CD4-positive, alpha-beta T cell treated with Interleukin-17A for 4 hours (primary cell): ENCODE measurements around the gene DCANP1.

Source experiments
- DNase-seq: peaks from one replicate; pipeline ENCODE4 v3.0.0-alpha.2; 2020; ENCODE audit warnings: mixed read lengths

DCANP1 gene

DNA sequence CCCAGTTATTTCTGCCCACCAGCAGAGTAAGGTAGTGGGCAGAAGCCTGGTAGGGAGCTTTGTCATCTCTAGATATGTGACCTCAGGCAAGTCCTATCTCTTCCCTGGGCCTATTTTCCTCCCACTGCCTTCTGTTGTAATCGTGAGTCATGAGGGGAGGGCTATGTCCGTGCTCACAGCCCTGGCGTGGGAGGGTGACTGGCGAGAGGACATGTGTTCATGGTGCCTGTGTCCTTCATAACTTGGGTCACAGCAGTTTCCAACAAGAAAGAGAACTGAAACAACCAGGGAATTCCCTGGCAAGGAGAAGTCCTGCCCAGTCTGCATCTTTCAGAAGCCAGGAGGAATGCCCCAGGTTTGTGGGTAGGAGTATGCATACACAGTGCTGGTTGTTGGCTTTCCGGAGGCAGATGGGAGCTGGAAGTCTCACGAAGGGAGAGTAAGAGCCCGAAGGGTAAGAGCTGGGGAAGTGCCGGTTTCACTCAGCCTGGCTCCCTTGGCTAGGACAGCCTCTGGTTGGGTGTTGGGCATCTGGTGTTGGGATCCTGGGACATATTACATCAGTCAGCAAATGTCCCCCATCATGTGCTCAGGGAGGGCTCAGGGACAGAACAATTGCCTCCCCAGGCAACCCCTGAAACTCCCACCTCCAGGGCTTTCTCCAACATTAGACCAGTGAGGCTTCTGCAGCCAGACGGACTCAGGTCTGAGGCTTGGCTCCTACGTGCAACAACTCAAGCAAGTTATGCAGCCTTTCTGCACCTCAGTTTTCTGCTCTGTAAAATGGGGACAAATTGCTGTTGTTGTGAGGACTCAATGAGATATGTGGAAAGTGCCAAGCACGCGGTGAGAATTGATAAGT, 9.3 kb upstream of the DCANP1 start:
- DNase-seq: no peak

DNA sequence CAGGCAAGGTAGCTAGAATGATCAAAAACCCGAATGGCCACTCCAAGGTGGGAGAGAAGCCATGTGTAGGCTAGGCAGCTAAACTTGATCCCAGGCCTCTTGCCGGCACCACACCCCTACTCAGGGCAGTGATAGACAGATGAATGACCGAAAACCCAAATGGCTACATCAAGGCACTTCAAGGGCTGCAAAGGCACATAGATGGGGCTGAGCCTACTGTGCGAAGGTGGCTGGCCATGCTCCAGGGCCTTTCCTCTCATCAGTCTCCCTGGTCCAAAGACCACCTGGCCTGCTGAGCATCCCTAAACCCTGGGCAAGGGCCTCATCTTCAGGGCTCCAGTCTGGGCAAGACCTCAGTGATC, 8.7 kb upstream of the DCANP1 start:
- DNase-seq: no peak

DNA sequence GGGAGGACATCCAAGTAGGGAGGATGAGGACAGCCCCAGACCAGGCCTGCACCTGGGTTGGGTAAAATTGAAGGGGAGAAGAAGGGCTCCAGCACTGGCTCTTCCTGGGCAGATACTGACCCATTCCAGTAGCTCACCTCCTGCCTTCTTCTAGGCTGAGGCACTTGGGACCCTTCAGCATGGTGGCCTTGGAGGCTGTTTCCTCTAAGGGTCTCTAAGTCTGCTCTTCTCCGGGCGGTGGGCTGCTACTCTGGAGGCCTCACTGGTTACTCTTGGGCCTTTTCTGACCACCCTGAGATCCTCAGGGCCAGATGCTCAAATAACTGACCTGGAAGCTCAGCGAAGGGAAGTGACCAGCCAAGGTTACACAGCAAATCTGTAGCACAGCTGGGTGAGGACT, 7.8 kb upstream of the DCANP1 start:
- no peak for DNase-seq

DNA sequence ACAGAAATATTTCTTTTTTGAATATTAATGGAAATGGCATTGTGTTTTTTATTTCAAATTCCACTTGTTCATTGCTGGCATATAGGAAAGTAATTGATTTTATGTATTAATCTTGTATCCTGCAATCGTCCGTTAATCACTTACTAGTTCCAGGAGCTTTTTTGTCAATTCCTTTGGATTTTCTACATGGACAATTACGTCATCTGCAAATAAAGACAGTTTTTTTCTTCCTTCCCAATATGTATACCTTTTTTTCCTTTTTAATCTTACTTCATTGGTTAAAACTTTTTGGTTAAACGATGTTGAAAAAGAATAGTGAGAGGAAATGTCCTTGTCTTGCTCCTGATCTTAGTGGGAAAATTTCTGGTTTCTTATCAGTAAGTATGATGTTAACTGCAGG, 6.5 kb upstream of the DCANP1 start:
- DNase-seq: no peak

DNA sequence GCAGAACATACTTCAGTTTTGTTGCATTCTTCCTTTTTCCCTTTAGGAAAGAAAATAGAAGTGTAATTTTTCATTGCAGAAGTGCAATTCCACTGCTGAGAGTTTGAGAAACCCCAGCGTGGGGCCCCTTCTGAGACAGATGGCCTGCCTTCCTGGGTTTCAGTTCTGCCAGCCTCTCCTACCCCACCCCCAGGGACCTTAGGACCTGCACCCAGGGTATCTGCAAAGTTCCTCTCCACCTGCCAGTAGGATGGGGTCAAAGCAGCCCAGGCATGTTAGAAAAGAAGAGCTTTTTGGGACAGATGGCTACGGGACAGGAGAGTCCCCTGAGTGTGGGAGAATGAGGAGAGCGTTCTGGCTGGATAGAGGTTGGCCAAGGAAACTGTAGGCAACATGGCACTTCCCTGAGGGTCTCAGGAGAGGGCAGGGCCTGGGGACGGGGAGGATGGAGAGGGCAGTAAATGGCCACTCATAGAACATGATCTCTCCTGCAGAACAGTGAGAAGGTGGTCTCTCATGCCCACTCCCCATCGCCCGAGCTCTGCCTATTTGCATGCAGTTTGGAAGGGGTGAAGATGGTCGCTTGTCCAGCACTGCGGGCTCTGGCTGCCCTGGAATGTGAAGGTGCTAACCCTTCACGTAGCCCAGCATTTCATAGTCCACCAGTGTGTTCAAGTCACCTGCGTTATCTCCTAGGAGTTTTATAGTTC, 5.3 kb upstream of the DCANP1 start, which contains the start of gene TIFAB:
TIFAB (minus strand) TSS at position 31 of the 710 bp plus-strand sequence. CDS start 2,412 bp downstream, outside the sequence.
- DNase-seq: no peak

DNA sequence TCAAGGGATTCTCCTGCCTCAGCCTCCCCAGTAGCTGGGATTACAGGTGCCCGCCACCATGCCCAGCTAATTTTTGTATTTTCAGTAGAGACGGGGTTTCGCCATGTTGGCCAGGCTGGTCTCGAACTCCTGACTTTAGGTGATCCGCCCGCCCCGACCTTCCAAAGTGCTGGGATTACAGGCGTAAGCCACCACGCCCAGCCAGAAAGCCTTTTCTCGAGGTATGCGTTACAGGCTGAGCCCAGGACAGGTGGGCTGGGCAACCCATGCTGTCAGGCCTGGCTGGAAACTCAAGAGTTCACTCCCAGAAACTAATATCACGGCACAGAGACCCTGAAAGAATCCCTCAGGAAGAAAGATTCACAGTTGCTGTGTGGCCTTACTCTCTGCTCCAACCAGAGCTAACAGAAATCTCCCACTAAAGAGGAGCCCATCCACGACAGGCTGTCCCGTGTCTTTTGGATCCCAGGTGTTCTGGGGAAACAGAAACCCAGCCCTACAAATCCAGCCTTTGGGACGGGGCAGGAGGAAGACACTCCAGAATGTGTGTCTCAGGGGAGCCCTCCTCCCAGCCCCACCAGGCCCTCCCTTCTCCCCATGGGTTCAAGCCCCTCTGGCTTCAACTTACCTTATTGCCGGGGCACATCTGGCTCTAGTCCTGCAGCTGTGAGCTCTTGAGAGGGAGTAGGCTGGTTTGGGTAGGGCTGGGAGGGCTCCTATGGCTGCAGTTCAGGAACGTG, 4.6 kb upstream of the DCANP1 start:
- DNase-seq: no peak

DNA sequence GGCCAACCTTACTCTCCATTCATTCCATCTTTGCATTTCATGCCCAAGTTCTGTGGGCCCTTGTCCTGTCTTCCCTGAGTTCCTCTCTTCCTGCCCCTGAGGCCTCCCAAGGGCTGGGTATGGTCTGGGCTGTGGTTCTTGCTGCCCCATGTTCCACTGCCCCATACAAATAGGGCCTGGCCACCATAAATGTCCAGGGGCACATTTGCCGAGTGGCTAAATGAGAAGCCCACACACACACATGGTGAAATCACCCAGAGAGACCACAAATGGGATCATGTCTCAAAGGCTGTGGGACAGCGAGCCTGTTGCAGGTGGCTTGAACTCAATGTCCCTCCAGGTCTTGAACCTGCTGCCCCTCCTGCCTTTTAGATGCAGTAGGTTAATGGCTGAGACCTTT, 3.8 kb upstream of the DCANP1 start:
- DNase-seq: no peak

DNA sequence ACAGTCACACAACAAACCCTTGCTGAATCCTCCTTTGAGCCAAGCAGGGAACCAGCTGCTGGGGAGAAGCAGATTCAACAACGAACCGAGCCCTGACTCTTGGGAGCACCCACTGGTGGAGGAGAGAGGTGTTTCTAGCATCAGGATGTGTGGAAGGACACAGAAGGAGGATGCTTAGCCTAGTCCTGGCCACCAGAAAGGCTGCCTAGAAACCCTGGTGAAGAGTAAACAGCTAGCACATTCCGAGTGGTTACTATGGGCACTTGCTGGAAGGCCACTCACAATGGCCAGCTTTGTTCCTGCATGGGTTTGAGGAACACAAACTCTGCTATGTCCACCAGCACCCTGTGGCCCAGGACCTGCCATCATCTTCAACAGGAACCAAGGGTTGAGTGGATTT, 3.2 kb upstream of the DCANP1 start:
- no peak for DNase-seq

DNA sequence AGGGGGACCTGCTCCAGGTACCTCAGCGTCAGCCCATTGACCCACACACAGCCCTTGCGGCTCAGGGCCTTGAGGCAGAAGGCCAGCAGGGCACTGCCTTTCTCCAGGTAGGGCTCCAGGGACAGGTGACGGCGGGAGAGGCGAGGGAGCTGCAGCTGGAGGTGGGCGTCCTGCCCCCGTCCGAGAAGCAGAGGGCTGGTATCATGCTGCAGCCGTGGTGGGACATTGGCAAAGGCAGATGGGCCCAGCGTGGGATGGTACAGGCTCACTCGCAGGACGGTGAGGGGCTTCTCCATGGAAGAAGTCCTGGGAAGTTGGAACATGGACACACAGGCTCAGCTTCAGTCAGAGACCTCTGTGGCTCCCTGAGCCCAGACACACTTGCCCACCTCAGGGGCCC, 2.5 kb upstream of the DCANP1 start:
- DNase-seq: no peak

DNA sequence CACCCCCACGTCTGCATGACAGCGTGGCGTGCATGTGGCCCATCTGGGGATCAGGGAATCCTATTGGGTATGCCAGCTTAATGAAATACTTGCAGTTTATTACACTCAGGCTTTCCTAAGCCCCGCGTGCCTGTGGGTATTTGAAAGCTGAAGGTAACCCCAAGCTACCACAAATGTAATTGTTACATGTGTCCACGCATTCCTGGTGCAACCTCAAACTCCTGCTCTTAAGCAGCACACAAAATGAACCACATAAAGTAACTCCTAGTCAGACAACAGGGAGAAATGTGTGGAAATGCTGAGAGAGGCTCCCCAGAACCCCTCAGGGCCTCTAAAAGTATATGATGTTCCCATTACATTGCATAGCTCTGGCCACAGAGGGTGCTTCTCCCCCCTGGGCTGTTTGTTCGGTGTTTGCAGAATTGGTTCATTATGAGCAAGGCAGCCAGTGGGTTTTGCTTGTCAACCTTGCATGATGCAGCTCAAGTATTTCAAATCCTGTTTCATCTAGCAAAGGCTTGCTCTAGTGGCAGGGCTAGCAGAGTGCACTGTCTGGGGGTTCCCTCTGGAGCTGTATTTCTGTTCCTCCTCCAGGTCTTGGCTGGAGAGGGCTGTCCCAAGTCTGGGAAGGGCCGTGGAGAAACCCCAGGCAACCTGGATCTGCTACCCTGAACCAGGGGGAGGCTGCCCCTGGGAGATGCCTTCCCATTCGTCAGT, 1.8 kb upstream of the DCANP1 start:
- DNase-seq: no peak

DNA sequence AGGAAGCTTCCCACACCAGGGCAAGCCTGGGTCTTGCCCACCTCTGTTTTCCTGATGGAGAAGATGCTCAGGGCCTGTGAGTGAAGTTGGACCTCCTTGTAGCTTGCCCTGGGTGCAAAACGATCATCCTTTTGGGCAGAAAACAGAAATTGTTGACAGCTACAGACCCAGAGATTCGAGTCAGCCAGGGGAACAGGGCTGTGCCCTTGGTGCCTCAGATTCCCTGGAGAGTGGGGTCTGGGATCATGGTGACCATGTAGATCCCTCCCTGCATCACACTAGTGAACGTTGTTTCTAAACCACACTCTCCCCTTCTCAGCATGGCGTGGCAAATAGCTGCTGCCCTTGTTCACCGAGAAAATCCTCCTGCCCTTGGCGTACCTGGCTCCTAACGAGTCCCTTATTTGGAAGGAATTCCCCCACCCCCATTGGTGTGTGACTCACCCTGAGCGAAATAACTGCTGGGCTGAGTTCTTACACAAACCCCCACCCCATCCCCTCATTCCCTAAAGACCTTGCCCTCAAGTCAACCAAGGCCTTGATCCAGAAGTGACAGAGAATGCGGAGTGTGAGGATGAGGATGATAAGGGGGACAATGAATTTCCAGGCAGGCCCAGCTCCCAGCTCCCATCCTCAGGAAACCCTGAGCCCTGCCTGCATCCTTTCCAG, 1.1 kb upstream of the DCANP1 start:
- no peak for DNase-seq

DNA sequence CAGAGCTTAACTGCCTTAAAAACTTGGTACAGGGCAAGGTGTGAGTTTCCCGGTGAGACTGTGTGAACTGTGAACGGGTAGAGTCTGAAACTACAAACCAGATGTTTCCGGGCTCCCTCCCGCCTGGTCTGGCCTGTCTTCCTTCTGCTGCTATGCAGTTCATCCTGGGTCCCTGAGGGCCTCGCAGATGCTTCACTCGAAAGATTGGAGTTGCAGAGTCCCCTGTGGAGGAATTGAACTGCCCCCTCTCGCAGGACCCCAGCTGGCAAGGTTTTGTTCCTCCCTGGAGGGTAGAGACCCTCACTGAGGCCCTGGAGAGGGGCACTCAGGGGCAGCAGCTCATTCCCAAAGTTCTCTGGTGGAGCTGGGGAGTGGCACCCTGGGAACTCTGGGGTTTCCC, 533 bp downstream of the DCANP1 start:
- no peak for DNase-seq

DNA sequence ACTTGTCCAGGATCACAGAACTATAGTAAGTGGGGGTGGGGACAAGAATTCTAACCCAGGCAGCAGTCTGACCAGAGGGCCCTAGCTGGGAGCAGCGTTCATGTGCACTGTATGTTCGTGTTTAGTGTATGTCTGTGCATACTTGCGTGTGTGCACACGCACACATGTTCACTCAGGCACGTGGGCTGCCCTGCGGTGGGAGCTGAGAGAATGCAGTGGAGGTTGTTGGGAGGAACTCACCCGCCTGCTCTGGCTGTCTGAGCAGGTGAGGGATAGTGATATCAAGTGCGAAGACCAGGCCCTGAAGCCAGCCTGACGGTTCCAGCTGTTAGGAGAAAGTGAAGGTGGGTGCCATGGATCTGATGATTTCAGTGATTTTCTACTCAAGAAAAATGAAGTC, 942 bp downstream of the DCANP1 start:
- DNase-seq: no peak

DNA sequence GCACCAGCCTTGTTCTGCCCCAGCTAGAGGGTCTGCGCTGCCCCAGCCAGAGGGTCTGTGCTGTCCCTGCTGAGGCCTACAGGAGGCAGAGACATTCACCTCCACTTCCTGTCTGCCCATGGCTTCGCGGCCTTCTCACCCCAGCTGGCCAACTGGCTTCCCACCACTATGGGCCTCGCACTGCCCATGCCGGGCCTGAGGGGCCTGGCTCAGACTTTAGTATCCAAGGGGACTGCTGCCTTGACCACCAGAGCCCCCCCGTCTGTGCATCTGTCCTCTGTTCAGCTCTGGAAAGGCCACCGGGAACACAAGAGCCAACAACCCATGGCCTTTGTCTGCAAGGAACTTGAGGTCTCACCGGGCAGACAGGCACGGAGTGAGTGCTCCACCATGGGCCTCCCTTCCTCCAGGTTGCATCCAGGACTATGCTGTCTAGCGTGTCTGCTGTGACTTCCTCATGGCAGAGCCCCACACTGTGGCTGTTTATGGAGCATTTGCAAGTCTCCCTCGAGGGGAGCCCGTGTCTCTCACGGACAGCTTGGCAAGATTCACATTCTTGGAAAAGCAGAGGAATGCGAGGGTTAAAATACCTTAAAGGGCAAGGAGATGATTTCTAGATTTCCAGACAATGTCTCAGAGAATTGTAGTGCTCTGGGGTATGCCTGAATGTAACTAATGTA, 1.7 kb downstream of the DCANP1 start:
- no peak for DNase-seq

DNA sequence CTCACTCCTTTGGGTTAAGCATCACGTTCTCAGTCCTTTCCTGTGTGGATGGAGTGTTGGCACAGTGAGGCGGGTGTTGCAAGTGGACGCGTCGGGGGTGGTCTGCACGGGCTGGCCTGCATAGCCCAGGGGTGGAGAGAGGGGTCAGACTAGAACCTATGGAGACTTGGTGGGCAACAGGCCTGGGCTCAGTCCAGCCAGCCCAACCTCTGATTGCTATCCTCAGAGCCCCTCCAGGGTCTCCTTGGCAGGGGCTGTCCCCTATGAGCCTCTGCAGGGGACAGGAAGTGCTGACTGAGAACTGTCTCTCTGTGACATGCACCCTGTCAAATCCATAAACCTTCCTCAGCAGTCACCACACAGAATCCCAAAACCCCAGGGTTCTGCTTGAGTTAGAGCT, 2.3 kb downstream of the DCANP1 start:
- no peak for DNase-seq

DNA sequence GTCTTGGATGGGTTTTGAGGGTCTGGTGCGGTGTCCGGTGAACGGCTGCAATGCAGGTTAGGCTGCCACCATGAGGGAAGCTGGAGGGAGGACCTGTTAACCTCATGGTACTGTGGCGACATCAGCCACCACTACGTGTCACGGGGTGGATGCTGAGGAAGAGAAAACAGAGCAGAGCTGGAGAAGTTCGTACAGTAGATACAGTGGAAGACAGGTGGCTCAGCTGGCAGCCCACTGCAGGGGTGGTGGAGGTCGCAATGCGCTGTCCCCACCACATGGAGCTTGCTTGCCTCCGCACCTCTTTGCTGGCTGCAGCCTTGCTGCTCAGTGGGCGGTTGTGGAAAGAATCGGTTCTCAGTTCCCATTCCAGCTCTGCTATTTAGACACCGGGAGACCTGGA, 2.8 kb downstream of the DCANP1 start:
- DNase-seq: no peak

DNA sequence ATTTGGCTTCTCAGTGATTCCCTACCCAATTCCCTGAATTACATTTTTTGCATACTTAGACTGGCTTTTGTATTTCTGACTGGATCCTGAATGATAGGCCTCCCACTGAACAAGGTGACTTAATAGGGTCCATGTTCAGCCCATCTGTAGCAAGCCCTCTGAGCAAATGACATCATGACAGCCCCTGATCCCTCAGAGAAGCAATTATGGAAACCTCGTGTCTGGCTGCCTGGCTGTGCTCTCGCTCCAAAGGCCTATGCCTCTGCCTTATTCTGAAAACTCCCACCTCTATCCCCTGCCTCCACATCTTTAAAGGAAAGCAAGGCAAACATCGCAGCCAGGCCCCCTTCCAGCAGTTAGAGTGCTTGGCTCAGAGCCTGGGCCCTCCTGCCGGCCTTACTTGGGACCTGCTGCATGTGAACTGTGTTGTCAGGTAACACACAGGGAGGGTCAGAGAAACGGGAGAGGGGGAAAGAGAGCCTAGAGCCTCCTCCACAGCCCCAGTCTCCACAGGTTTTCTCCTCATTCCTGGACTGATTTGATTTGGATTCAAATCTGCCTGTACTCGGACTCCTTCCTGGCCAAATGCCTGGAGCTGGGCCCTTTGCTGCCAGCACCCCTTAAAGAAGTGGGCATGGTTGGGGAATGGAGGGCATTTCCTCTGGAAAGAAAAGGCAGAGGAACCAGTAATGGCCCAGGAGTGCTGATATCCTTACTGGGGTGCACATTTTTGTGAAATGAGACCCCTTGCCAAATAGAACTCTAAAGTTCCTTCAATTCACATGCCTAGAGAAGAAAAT, 3.8 kb downstream of the DCANP1 start:
- DNase-seq: no peak

DNA sequence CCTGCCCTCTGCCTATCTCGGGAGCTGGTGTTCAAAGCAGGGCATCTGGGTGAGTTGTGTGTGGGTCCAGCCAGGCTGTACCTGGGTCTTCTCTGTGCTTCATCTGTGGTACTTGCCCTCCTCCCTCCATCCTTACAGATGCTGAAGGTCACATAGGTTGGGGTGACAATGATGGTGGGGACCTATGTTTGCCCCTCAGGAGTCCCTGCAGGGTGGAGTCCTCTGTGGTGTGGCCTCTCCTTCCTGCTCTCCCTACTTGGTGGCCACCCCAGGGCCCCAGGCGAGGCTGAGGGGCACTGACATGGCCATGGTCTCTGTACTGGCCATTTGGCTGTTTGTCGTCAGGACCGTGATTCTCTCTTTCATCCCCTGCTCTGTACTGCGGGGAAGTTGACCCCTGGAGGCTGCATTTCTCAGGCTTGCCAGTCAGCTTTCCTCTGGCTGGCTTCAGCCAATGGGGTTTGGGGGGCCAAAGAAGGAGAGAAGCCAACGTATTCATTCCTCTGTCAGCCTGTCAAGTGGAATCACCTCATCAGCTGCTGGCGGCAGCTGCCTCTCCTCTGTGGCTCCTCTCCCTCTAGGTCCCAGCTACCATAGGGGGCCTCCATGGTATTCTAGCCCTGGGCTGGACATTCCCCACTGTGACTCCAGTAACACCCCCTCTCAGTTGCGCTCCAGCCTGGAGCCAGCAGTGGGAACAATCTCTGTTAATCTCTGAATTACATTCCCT, 4.6 kb downstream of the DCANP1 start:
- DNase-seq: no peak

DNA sequence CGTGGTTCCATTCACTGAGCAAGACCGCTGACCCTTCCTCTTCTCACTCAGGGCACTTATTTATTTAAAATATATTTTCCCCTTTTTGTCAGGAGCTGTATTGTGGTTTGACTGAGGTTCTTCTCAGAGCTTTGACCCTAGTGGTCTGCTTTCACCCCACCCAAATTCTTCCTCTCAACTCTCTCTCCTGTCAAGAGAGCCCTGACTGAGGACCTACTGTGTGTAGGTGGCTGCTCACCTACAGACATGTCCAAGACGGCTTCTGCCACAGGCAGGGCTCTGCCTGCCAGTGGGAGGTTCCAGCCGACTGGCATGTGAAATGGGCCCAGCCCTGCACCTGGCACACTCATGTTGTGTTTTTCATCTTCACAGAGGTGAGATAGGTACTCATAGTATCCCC, 5.2 kb downstream of the DCANP1 start:
- DNase-seq: no peak

DNA sequence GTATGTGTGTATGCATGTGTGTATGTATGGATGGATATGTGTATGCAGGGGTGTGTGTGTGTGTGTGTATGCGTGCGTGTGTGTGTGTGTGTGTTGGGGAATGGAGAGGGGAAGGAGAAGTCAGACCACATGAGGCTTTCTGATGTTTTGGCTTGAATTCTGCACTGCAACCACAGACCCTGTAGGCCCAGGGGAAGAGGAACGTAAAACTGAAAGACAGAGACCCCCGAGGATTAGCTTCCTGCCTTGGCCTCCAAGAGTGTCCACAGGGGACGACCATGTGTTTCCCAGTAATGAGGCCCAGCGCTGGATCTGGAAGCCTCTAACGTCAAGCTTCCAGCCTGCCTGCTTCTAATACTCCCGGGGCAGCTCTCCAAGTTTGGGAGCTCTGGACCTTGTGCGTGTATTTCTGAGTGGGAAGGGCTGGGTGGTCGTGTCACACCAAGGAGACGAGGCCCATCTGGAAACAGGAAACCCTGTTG, 5.8 kb downstream of the DCANP1 start:
- no peak for DNase-seq
